ENCODE data around the gene EEF1E1. TPM values are rescaled to one million over a fixed set of nuclear protein-coding genes. Genes with fewer than 3 reads are reported as not detected.
A peak's percentile ranks its signal among the peaks of the same experiment; 100 is the strongest.

EEF1E1 gene
- total RNA-seq, 1 donor from 2014 or later, result 44.5 TPM

DNA sequence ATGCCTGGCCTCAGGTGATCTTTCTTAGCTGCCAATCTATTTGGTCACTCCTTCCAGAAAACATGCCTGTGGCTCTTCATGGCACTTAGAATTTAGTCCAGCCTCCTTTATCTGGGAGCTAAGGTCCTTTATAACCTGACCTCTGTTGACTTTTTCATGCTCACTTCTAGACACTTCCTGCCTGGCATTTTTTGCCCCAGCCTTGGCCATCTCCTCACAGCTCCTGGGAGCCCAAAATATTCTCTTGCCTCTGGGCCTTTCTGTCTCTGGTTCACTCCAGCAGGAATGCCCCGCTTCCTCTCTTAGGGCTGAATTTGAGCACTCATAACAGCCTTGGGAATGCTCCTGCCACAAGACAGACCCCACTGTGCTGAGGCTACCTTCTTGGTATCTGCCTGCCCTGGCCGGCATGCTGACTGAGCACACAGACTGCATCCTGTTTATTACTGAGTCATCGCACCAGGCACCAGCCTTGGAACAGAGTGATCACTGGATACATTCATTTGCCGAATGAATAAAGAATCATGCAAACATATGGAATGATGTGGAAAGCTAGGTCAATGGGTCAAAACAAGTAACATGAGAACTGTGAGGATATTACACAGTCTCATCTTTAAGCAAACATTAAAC is 5.8 kb upstream of the EEF1E1 start:
- FAIRE-seq, result no peak
- H3K27me3 Mint-ChIP-seq (ENCODE audit: low read depth, unreplicated experiment), result peaks cover 4% of the 10 kb centered on the region
- no peak for TF ChIP-seq EZH2 (IDR thresholded peaks at IDR 0.05; ENCODE audit: insufficient read depth, low read length)
- TF ChIP-seq, protein P1, sequence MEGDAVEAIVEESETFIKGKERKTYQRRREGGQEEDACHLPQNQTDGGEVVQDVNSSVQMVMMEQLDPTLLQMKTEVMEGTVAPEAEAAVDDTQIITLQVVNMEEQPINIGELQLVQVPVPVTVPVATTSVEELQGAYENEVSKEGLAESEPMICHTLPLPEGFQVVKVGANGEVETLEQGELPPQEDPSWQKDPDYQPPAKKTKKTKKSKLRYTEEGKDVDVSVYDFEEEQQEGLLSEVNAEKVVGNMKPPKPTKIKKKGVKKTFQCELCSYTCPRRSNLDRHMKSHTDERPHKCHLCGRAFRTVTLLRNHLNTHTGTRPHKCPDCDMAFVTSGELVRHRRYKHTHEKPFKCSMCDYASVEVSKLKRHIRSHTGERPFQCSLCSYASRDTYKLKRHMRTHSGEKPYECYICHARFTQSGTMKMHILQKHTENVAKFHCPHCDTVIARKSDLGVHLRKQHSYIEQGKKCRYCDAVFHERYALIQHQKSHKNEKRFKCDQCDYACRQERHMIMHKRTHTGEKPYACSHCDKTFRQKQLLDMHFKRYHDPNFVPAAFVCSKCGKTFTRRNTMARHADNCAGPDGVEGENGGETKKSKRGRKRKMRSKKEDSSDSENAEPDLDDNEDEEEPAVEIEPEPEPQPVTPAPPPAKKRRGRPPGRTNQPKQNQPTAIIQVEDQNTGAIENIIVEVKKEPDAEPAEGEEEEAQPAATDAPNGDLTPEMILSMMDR (IDR thresholded peaks at IDR 0.05; ENCODE audit: insufficient read depth, low read depth, low read length), result no peak
- H3K9ac ChIP-seq (ENCODE audit: low read length), result peak overlapping the region; percentile 37
- H3K4me3 Mint-ChIP-seq (ENCODE audit: unreplicated experiment), result peak overlapping the region; percentile 36
- H3K36me3 ChIP-seq (ENCODE audit: insufficient read depth, low read length), result no peaks in the 10 kb centered on the region
- H4K20me1 ChIP-seq (ENCODE audit: insufficient read depth, low read length), result no peaks in the 10 kb centered on the region
- peak overlapping the region; percentile 52 for H2AFZ ChIP-seq (ENCODE audit: low read depth, low read length)
- H3K36me3 Mint-ChIP-seq (ENCODE audit: low read depth, unreplicated experiment), result no peaks in the 10 kb centered on the region
- H3K79me2 ChIP-seq (ENCODE audit: insufficient read depth, low read length), result no peaks in the 10 kb centered on the region
- H3K9me3 ChIP-seq (ENCODE audit: insufficient read depth, low read depth, low read length), result no peaks in the 10 kb centered on the region
- H3K4me3 ChIP-seq (ENCODE audit: insufficient read depth, low read depth, low read length), result no peak overlapping the region
- peak; percentile 87 for DNase-seq (ENCODE audit: low read depth)
- H3K4me2 ChIP-seq (ENCODE audit: low read length), result peak overlapping the region; percentile 58
- H3K4me1 Mint-ChIP-seq (ENCODE audit: low read depth, unreplicated experiment), result peaks cover 5% of the 10 kb centered on the region
- H3K27ac ChIP-seq (ENCODE audit: low read depth, low read length), result peak overlapping the region; percentile 66
- peak overlapping the region; percentile 81 for H3K27ac Mint-ChIP-seq (ENCODE audit: unreplicated experiment)
- no peaks in the 10 kb centered on the region for H3K27me3 ChIP-seq (ENCODE audit: insufficient read depth, low read length)
- peaks cover 2% of the 10 kb centered on the region for H3K9me3 Mint-ChIP-seq (ENCODE audit: unreplicated experiment)
- H3K4me1 ChIP-seq (ENCODE audit: insufficient read depth, low read length), result peaks cover 11% of the 10 kb centered on the region

GRCh38 chr6:8105791-8106190 is 3.4 kb upstream of the EEF1E1 start:
- no peak for FAIRE-seq
- no peaks in the 10 kb centered on the region for H3K36me3 Mint-ChIP-seq (ENCODE audit: low read depth, unreplicated experiment)
- no peak overlapping the region for H3K27ac ChIP-seq (ENCODE audit: low read depth, low read length)

More at GRCh38 chr6:8105791-8106190, 3.4 kb upstream of the EEF1E1 start:
- no peak overlapping the region for H2AFZ ChIP-seq (ENCODE audit: low read depth, low read length)
- TF ChIP-seq EZH2 (IDR thresholded peaks at IDR 0.05; ENCODE audit: insufficient read depth, low read length), result no peak
- TF ChIP-seq, protein P1 (IDR thresholded peaks at IDR 0.05; ENCODE audit: insufficient read depth, low read depth, low read length), result no peak
- no peaks in the 10 kb centered on the region for H3K9me3 ChIP-seq (ENCODE audit: insufficient read depth, low read depth, low read length)
- peaks cover 13% of the 10 kb centered on the region for H3K79me2 ChIP-seq (ENCODE audit: insufficient read depth, low read length)
- H3K9me3 Mint-ChIP-seq (ENCODE audit: unreplicated experiment), result peaks cover 2% of the 10 kb centered on the region
- DNase-seq (ENCODE audit: low read depth), result no peak
- H3K4me1 ChIP-seq (ENCODE audit: insufficient read depth, low read length), result peaks cover 14% of the 10 kb centered on the region
- no peaks in the 10 kb centered on the region for H3K27me3 ChIP-seq (ENCODE audit: insufficient read depth, low read length)
- no peaks in the 10 kb centered on the region for H3K27me3 Mint-ChIP-seq (ENCODE audit: low read depth, unreplicated experiment)
- peaks cover 5% of the 10 kb centered on the region for H3K4me1 Mint-ChIP-seq (ENCODE audit: low read depth, unreplicated experiment)
- H3K4me3 ChIP-seq (ENCODE audit: insufficient read depth, low read depth, low read length), result no peak overlapping the region
- H3K27ac Mint-ChIP-seq (ENCODE audit: unreplicated experiment), result no peak overlapping the region
- no peak overlapping the region for H3K4me3 Mint-ChIP-seq (ENCODE audit: unreplicated experiment)
- no peak overlapping the region for H3K4me2 ChIP-seq (ENCODE audit: low read length)
- H4K20me1 ChIP-seq (ENCODE audit: insufficient read depth, low read length), result no peaks in the 10 kb centered on the region
- H3K36me3 ChIP-seq (ENCODE audit: insufficient read depth, low read length), result no peaks in the 10 kb centered on the region
- H3K9ac ChIP-seq (ENCODE audit: low read length), result no peak overlapping the region
